Stimulated activated CD8-positive, alpha-beta memory T cell treated with anti-CD3 and anti-CD28 coated beads, Interleukin-7, amount 100 ng/mL, for 1 hour (primary cell): ENCODE data around the gene SLC25A28.

Experiments
- DNase-seq, 2 donors: peaks; one replicate each; pipeline ENCODE4 v3.0.0-alpha.2; 2020; ENCODE audit warnings: low read depth in 2 of 2

SLC25A28 gene, protein sequence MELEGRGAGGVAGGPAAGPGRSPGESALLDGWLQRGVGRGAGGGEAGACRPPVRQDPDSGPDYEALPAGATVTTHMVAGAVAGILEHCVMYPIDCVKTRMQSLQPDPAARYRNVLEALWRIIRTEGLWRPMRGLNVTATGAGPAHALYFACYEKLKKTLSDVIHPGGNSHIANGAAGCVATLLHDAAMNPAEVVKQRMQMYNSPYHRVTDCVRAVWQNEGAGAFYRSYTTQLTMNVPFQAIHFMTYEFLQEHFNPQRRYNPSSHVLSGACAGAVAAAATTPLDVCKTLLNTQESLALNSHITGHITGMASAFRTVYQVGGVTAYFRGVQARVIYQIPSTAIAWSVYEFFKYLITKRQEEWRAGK

DNA sequence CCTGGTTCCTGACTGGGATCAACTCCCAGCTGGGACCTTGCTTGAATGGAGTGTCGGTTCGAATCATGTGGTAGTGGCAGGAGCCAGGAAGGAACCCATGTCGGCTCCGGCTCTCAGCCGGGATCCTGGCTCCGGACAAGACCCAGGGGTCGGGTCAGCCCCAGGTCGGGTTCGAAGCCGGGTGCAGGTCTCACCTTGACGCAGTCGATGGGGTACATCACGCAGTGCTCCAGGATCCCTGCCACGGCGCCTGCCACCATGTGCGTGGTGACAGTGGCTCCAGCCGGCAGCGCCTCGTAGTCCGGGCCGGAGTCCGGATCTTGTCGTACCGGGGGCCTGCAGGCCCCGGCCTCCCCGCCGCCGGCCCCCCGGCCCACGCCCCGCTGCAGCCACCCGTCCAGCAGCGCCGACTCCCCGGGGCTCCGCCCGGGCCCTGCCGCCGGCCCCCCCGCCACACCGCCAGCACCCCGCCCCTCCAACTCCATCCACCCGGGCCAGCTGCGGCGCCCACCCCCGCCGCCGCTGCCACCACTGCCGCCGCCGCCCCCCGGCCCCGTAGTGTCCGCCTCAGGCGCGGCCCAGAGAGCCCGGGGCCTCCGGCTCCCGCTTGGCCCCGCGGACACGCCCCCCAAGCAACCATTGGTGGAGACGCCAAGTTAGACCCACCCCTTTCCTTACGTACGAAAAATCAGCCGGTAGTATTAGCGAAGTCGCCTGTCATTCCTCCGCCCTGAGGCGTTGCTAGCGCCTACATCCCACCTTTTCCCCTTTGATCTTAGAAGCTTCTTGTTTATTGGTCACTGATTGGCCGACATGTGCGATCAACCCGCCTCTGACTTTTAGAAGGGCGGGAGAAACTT, at the start of gene SLC25A28:
Gene SLC25A28 (minus strand): TSS at position 589 of the 860 bp plus-strand sequence. CDS start 104 bp downstream, at position 485.
- DNase-seq: peak; percentile 78 to 82

DNA sequence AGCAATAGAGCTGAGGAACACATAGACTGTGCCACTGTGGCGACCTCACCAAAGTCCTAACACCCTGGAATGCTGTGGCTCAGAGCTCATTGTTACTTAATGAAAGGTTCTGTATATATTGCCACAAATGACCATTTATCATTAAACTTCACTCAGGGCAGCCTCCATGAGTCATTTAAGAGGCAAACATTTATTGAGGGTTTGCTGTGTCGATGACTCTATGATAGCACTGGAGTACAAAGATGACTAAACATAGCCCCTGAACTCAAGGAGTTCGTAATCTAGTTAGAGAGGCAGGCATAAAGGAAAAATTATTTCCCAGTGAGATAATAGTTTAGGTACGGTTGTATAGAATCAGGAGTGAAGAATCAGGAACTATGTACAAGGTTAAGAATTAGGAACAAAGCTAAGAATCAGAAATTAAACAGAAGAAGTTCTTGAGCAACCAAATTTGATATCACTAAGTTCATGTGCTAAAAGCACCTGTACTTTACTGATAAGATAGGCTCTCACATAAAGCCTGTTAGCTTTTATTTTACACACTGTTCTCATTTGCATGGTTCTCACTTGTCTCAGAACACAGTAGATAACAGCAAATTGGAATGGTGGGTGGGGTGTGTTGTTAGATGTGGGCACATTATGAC, 47.0 kb upstream of the SLC25A28 start:
- DNase-seq: no peak

DNA sequence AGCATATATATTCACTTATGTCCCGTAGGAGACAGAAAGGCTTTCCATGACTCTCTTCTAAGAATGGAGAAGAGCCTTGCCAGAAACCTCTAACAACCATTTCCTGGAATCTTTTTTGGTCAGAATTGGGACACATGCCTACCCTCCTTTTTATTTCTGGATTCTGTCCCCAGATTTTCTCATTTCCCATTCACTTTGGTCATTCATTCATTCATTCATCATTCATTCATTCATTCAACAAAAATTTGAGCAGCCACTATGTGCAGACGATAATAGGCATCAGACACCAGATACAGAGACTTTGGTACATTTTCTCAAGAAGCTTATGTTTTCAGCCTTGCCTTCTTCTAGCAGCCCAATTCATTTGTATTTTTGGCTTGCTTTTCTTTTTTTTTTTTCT, 45.1 kb upstream of the SLC25A28 start:
- DNase-seq: no peak

DNA sequence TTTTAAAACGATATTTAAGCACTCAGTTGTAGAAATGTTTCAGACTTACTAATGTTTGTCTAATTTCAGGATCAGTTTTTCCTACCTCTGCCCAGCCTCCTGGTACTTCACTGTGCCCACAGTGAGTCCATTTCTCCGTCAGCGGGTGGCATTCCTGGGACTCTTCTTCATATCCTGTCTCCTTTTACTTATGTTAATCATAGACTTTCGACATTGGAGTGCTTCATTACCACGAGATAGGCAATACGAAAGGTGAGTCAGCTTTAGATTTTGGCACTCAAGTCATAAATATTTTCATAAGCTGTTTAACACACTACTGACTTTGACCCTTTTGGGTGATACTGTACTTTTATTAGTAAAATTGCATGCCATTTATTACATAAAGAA, 41.1 kb upstream of the SLC25A28 start:
- DNase-seq: no peak

DNA sequence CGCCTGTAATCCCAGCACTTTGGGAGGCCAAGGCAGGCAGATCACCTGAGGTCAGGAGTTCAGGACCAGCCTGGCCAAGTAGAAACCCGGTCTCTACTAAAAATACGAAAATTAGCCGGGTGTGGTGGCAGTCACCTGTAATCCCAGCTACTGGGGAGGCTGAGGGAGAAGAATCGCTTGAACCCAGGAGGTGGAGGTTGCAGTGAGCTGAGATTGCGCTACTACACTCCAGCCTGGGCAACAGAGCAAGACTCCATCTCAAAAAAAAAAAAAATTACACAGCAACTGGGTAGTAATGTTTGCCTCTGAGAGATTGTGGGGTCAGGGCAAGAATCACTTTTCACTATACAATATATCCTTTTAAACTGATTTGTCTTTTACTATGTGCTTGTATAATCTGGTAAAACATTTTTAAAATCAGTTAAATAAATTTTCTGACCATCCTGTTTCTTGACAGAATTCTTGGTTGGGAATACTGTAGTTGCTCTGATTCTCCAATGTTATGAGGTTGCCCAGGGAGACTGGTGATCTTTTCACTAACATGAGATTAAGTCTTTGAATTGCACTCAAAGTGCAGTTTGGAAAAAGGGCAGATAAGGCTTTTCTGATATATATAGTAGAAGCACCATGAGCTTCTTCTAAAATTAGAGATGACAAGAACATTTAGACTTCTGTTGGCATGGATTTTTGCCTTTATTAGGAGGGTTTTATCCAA, 40.6 kb upstream of the SLC25A28 start:
- no peak for DNase-seq

DNA sequence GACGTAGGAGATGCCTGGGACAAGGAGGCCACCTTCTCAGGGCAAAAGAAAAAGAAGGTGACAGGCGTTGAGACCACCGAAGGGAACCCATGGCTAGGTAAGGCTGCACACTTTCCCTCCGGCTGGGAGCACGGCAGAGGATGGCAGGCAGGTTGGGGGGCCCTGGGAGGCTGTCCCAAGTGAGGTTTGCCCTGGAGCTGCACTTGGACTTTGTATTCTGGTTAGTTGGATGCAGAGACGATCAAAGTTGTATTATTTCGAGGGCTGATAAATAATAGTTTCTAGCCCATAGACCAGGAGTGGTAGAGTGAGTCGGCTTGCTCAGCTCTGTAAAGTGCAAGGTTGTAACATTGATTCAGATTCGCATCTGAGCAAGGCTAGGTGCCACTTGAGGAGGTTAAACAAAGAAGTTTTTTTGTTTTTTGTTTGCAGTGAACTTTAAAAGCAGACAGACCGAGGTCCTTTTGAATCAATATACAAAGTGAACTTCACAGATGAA, 39.7 kb upstream of the SLC25A28 start:
- no peak for DNase-seq

DNA sequence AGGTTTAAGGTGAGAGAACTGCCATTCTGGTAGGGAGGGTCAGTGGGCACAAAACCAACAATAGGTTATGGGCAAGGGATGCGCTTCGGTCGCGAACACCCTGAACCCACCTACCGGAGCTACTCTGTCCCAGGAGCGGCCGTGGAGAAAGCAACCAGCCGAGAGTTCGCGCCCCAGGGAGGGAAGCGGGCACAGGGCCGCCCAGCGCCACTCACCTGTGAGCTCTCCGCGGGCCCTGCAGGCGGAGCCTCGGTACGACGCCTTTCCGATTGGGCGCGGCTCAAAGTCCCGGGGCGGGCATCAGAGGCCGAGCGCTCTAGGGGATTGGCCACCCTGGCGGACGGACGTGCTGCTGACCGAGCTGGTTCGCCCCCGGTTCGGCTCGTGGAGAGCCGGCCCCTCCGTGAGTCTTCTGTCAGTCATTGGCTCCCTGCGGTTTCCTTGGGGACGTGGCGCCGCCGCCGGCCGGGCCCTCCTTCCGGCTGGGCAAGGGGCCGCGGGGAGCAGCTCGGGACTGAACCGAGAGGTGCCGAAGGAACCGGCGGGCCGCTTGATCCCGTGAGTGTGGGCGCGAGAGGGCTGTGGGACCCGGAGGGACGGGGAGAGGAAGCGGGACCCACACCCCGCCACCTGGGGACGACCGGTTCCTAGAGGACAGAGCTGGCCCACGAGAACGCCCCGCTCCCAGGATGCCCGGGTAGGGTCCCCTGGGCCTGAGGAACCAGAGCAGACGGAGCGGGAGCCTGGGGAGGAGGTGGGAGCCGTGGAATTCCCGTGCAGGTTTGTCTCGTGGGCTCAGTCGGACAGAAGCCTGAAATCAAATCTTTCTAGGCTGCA, 39.0 kb upstream of the SLC25A28 start, which contains the start of gene ENTPD7:
Gene ENTPD7 (plus strand): TSS at position 479 of the 837 bp plus-strand sequence. CDS start 448 bp downstream, outside the sequence.
- DNase-seq: peak; percentile 71

DNA sequence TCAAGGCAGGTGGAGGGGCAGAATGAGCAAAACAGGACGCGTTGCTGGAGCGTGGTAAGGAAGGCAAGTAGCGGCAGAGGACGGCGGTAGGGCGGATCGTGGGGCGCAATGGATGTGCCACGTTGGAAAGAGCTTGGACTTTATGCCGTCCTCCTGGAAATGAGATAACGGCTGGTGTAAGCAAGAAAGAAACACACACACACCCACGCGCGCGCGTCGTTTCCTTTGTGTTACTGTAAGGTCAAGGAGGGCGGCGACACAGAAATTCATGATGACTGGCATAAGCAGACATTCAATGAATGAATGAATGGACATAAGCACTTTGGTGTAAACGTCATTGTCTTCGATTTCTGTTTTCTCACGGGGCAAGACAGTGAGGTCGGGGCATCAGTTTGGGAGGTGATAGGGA, 38.4 kb upstream of the SLC25A28 start:
- DNase-seq: no peak

DNA sequence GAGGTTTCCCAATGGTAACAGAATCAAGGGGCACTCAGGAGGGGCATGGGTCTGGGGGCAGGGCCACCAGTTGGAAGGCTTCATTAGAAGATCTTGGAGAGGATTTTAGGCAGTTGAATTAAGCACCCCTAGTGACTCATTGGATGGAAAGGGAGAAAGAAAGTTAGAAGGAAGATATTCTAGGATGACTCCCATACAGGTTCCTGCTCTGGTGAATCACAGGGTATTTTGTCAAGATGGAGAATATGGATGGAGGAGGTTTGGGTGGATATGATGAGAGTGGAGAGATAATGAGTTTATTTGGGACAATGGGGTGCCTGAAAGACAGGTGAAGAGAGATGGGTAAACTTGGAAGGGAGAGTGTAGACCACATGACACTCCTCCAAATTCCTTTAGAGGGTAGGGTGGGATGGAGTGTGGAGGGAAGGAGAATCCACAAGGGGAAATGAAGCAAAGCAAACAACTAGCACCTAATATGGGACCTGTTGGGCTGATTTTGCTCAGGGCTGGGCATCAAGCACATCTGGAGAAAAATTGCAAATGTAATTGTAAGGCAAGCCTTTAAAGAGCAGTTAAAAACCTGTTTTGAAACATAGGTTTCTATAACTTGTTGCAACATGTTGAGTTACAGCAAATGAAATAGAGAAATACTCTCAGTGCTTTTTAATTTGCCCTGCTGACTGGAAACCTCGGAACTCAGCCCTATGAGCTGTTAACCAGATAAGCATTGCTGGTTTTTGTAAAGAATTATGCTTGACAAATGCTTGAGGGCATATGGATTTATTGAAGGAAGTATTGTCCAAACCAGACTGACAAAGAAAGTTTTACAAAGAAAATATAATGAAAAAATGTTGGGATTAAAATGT, 36.2 kb upstream of the SLC25A28 start:
- DNase-seq: no peak

DNA sequence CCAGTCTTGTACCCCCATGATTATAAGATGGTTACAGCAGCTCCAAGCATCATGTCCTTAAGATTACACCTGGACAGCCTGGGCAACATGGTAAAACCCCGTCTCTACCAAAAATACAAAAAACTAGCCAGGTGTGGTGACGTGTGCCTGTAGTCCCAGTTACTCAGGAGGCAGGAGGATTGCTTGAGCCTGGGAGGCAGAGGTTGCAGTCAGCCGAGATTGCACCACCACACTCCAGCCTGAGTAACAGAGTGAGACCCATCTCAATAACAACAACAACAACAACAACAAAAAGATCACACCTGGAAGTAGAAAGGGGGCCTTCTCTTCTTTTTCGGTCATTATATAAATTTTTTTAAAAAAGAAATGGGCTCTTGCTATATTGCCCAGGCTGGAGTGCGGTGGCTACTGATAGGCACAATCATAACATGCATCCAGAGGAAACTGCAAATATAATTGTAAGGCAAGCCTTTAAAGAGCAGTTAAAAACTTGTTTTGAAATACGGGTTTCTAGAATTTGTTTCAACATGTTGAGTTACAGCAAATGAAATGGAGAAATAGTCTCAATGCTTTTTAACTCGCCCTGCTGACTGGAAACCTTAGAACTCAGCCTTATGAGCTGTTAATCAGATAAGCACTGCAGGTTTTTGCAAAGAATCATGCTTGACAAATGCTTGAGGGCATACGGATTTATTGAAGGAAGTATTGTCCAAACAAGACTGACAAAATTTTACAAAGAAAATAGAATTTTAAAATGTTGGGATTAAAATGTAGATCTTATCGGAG, 34.3 kb upstream of the SLC25A28 start:
- no peak for DNase-seq

DNA sequence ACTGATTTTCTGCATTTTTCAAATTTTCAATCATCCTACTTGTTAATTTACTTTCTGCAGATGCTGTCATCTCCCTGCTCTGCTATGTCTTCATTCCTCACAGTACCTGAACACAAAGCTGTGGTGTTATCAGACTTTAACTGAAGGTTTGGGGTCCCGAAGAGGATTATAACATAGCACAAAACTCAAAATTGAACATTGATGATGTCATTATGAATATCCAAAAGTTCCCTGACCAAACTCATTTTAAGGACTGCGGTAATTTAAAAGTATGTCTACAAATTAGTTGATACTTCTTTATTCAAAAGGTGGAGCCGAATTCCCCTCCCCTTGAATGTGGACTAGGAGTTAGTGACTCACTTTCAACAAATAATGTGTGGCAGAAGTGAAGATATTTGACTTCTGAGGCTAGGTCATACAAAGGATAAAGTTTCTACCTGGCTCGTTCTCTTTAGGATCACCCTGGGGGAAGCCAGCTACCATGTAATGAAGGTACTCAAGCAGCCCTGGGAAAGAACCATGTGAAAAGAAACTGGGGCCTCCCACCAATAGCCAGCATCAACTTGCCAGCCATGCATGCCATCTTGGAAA, 32.7 kb upstream of the SLC25A28 start:
- DNase-seq: no peak

DNA sequence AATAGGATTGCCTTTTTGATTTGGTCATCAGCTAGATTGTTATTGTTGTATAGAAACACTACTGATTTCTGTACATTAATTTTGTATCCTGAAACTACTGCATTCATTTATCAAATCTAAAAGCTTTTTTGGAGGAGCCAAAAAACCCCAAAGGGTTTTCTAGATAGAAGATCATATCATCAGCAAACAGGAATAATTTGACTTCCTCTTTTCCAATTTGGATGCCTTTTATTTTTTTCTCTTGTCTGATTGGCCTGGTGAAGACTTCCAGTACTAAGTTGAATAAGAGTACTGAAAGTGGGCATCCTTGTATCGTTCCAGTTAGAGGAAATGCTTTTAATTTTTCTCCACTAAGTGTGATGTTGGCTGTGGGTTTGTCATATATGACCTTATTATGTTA, 28.5 kb upstream of the SLC25A28 start:
- DNase-seq: no peak

DNA sequence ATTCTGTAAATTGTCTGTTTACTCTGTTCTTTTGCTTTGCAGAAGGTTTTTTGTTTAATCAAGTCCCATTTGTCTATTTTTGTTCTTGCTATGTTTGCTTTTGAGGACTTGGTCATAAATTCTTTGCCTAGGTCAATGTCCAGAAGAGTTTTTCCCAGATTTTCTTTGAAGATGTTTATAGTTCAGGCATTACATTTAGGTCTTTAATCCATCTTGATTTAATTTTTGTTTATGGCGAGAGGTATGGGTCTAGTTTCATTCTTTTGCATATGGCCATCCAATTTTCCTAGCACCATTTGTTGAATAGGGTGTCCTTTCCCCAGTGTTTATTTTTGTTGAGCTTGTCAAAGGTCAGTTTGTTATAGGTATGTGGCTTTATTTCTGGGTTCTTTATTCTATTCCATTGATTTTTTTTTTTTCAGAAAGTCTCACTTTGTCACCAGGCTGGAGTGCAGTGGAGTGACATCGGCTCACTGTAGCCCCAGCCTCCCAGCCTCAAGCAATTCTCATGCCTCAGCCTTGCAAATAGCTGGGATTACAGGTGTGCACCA, 27.4 kb upstream of the SLC25A28 start:
- no peak for DNase-seq

DNA sequence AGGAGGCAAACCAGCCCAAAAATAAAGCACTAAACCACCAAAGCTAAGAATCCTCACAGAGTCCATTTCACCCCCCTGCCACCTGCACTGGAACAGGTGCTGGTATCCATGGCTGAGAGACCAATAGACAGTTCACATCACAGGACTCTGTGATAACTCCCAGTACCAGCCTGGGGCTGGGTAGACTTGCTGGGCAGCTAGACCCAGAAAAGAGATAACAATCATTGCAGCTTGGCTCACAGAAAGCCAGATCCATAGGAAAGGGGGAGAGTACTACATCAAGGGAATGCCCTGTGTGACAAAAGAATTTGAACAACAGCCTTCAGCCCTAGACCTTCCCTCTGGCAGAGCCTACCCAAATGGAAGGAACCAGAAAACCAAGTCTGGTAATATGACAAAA, 13.6 kb upstream of the SLC25A28 start:
- no peak for DNase-seq

DNA sequence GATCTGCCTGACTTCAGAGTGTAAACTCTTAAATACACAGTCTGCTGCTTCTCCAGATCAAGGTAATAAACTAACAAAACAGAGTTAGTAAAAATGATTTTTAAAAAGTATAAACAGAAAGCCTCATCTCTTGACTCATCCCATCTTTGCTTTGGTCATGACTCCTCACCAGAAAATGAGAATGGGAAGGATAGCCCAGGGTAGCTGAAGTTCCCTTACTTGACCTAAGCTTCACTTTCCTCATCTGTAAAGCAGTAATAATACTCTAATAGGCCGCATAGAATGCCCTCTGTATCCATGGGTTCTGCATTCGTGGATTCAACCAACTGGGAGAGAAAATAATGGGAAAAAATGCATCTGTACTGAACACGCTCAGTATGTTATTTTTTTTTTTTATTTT, 11.3 kb upstream of the SLC25A28 start:
- no peak for DNase-seq

DNA sequence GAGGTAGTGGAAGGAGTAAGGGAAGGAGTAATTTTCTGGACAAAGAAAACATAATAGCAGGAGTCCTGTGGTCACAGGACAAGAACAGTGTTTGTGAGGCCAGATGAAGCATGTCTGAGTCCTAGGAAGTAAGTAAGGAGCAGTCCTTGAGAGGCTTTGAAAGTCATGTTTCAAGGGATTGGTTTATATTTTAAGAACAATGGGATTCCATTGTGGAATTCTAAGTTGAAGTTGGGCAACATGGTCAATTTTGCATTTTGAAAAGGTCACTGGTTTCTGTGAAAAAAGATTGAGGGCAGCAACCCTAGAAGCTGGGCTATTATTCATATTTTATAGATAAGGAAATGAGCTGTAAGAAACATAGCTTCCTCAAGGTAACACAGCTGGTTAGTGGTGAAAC, 10.8 kb upstream of the SLC25A28 start:
- no peak for DNase-seq

DNA sequence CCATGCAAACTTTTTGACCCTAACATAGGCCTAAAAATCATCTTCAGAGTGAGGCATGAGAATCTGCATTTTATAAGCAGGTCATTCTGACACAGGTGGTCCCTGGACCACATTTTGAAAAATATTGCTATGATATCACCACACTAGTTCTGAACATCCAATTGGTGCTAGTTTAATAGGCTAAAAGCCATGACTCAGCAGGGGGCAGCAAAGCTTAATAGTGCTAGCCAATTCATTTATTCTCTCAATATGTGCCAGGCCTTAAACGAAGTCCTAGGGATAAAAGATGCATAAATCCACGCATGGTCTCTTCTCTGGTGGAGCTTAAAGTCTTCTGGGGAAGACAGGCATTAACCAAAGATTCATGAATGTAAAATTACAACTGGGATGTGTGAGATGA, 10.2 kb upstream of the SLC25A28 start:
- no peak for DNase-seq

DNA sequence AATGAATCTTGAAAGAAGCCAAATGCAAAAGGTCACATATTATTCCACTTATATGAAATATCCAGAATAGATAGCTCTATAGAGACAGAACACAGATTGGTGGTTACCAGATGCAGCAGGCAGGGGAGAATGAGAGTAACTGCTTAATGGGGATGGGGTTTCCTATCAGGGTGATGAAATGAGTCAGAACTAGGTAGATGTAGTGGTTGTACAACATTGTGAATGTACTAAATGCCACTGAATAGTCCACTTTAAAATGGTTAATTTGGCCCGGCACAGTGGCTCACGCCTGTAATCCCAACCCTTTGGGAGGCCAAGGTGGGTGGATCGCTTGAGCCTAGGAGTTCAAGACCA, 9.4 kb upstream of the SLC25A28 start:
- no peak for DNase-seq
